GM18519 (cell line): ENCODE data around the gene ITIH4.

Experiments
- ATAC-seq: cut with Tn5 transposase; IDR thresholded peaks from one replicate; pipeline ENCODE4 v1.9.1; 2021; ENCODE audit warnings: mild to moderate bottlenecking, moderate library complexity; ENCODE audit not compliant: unreplicated experiment, low FRiP score

ITIH4 gene

DNA sequence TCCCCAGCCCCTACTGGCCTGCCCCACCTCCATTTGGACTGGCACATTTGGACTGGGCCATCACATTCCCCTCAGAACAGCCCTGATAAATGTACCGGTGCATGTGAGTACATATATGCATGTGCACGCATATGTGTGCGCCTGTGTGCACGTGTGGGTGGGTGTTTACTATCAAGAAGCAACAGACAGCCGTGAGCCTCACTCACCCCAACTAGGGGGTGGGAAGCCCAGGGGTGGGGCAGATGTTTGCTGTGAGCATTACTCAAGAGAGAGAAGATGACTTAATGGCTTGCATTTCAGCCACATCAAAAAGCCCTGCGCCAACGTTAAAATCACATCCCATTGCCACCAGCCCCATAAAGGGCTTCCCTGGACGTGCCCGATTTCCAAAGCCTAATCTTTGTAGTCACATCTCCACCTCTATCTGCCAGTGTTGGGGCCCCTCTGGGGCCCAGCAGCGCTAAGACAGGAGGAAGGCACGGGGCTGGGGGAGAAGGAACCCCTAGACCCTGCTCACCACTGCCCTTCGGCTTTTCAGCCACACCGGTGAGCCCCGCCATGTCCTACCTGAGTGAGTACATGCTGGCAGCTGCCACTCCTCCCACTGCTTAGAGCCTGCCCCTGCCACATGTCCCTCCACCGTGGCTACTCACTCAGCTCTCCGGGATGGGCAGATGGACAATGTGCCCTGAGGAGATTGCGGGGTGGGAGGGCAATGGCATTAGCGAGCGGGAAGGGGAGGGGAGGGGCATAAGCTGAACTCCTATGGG lies 25.0 kb downstream of the ITIH4 start:
- no peak for ATAC-seq

DNA sequence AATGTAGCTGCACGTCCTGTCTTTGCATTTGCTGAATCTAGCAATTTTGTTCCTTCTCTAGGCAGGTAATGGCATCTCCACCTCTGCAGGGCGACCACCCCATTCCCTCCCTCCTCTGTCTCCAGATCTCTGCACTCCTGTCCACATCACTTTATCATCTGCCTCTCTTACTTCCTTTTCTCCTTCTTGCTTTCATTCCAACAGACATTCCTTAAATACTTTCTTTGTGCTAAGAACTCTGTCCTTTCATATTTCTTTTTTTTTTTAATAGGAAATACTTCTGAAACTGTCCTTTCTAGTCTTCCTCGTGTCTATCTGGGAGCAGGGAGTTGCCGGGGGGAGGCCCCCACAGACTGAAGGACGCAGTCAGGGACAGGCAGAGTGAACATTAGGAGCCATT lies 28.6 kb downstream of the ITIH4 start:
- ATAC-seq, result no peak

- no peak for ATAC-seq
These were observed 30.4 kb downstream of the ITIH4 start for GRCh38 chr3:52800079-52800478.

GRCh38 chr3:52798978-52799476 lies 31.4 kb downstream of the ITIH4 start:
- no peak for ATAC-seq

GRCh38 chr3:52798376-52798977 lies 32.0 kb downstream of the ITIH4 start:
- ATAC-seq, result no peak

- no peak for ATAC-seq
These were observed 34.1 kb downstream of the ITIH4 start for GRCh38 chr3:52796411-52796810.

DNA sequence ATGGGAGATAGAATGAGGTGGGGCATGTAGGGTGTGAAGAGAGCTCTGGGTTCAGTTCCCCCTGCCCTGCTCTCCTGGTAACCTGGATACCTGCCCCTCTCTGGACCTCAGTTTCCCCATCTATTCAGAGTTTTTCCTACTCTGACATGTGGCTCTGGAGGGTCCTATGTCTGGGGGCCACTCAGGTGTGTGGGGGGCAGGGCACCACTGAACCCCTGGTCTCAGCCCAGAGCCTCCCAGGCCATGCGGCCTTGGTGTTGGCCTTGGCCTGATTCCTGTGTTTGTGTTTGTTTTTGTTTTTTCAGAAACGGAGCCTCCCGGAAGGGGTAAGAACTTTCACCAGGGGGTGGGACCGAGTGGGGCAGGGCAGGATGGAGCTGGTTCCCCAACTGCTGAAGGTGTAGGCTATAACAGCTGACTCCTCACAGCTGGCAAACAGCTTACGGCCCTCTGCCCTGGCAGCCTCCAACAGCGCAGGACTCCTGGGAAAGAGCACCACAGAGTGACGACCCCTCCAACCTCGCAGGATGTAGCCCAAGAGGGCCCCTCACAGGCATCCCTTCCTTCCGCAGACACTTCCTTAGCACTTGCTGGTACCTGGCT lies 35.1 kb downstream of the ITIH4 start:
- ATAC-seq, result no peak

DNA sequence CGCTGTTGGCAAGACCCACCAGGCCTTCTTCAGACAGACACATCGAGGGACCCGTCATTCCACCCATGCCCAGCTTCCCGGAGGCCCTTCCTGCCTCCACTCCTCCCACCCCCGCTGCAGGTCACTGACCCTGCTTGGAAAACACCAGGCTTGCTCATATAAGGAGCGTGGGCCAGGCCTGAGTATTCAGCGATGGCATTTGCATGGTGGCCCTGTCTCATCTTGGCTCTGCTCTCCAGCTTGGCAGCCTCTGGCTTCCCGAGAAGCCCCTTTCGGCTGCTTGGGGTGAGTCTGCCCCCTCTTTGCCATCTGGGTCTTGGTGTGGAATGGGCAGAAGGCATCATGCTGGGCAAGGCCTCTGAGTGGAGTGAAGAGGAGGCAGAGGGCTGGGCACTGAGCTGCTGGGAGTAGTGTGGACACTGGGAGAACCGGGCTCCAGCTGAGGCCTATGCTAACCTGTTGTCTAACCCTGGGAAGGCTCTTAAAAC lies 35.8 kb downstream of the ITIH4 start, which contains the start of gene ITIH3:
Gene ITIH3 (plus strand): TSS at position 185 of the 488 bp plus-strand sequence. CDS start 8 bp downstream, at position 193.
- ATAC-seq, result no peak

DNA sequence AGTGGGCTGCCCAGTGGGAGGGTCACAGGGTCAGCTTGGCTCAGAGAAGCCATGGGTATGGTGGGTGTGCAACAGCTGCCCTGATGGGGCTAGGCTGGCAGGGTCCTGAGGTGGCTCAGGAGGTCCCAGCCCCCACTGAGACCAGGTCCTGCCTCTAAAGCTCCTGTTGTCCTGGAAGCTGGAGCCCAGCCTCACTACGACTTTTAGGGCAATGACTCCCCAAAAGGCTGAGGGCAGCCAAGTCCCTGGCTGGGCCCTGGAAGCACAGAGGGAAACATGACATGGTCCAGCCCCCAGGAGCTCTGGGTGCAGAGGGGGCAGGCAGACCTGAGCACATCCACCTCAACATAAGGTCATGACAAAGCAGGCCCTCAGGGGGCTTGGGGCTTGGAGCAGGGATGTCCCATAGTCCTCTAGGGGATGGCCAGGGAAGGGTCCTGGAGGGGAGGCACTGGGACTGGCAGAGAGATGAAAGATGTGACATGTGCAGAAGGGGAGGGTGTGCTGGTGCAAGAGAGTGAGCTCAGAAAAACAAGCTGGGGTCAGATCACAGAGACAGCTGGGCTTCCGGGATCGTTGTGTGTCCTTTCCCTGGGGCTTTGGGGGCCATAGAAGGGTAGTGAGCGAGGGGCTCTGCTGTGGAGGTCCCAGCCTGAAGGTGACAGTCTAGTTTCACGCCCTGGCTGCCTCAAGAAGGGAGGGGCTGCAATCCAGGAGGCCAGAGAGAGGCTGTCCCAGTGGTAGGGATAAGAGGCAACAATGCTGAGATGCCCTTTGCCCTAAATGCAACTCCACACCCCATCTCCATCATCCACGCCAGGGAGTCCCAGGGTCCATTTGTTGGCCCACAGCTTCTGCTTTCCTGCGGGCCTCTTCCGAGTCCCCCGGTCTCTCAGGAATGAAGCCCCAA lies 36.5 kb downstream of the ITIH4 start:
- ATAC-seq, result no peak

DNA sequence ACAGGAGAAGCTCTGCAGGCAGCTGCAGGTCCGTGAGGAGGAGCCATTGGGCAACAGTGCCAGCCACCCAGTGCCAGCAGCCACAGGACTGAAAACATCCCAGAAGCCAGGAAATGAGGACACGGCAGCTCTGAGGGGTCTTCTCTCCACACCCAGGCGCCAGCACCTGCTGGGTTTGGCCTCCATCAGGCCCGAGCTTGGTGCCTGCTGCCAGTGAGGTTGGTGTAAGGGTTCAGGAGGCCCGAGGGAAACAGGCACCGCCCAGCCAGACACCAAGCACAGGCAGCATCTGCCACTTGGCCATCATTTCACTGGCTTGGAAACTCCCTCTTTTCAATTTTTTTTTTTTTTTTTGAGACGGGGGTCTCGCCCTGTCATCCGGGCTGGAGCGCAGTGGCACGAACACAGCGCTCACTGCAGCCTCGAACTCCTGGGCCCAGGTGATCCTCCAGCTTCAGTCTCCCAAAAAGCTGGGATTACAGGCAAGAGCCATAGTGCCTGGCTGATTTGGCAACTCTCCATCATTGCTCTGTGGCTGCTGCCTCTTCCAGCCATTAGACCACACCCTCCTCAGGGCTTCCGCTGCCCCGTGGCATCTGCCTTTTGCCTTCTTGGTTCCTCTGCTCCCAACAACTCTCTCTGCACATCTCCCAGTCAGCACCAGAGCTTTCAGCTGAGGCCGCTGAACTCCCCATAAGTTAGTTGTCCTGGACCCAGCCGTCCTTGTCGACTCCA lies 37.3 kb downstream of the ITIH4 start:
- no peak for ATAC-seq

DNA sequence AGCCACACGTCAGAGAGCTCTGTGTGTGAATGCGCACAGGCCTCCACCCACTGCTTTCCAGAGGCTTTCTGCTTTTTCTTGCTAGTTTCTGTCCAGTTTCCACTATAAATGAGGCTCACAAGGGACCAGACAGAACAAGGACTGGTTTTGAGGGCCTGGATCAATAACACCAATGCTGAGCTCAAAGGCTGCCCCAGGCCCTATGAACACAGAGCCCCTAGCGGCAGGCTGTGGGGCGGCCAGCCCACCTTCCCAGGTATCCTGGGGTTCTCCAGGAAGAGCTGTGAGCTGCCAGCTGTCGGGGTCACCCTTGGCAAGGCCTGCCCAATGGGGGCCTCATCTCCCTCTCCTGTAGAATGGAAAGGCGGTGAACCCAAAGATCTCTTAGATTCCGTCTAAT lies 38.1 kb downstream of the ITIH4 start:
- no peak for ATAC-seq

- ATAC-seq, result no peak
These were observed 38.5 kb downstream of the ITIH4 start for GRCh38 chr3:52791928-52792327.

DNA sequence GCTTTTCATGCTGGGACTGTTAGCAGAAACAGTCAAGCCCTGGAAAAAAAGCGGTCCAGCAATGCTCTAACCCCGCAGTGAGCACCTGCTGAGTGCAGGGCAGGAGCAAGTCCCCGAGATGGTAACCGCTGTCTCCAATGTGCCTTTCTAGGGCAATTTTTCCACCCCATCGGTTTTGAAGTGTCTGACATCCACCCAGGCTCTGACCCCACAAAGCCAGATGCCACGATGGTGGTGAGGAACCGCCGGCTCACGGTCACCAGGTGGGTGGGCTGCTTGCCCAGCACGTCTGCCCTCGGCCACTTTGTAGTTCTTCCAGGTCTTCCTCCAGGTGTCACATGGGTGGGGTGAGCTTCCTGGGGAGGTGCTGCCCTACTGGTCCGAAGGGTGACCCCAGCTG lies 39.1 kb downstream of the ITIH4 start:
- no peak for ATAC-seq

GRCh38 chr3:52790741-52791140 lies 39.7 kb downstream of the ITIH4 start:
- ATAC-seq, result no peak

DNA sequence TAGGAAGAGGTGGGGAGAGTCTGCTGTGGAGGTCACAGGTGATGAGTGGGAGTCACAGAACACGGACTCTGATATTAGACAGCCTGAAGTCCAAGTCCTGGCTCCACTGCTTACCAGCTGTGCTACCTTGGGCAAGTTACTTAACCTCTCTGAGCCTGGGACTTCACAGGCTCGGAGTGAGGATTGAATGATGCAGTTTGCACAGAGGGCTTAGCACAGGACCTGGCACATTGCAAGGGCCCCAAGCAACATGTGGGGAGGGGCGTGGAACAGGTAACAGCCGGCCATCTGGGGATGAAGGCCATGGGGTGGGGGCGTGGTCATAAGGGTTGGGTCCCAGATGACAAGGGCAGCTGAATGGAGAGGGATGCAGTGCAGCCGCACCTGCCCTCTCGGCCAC lies 40.1 kb downstream of the ITIH4 start:
- no peak for ATAC-seq

DNA sequence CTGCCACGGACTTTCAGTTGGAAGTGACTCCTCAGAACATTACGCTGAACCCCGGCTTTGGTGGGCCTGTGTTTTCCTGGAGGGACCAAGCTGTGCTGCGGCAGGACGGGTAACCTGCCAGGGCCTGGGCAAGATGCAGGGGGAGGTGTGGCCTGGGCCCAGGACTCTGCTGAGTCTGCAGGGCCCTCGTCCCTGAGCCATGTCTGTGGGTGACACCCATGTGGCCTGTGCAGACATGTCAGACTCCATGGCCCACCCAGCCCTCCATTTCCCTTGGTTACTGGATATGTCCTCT lies 40.8 kb downstream of the ITIH4 start:
- no peak for ATAC-seq

- ATAC-seq, result no peak
These were observed 41.4 kb downstream of the ITIH4 start for GRCh38 chr3:52788890-52789745.

DNA sequence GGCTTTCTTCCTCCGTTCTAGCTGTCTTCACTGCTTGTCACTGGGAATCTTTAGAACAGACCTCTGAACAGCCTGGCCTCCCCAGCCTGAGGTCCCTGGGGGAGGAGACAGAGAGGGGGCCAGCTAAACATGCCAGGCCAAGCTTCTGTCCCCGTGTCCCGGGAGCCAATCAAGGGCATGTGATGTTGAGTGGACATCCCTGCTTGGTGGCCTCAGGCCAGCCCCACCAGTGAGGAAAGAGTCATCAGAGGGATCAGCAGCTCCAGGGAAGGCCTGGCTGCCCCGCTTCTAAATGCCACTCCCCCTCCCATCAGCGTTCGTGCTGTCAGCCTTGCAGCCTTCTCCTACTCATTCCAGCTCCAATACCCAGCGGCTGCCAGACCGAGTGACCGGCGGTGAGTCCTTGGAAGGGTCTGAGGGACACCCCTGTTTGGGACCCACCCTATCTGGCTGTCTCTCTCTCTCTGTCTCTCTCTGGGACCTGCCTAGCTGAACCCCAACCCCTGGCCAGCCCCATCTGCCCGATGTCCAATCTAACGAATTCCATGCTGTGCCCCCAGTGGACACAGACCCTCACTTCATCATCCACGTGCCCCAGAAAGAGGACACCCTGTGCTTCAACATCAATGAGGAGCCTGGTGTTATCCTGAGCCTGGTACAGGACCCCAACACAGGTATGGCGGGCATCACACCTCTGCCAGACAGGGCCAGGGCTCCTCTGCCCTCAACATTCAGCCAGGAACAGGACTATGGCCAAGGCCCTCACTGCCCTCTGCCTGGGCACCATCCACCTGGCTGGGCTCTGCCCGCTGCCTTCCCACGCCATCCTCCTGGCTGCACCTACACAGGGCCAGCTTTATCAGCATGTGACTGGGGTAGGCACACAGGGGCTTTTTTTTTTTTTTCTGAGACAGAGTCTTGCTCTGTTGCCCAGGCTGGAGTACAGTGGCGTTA lies 42.5 kb downstream of the ITIH4 start:
- ATAC-seq, result no peak
